Heart left ventricle (tissue), 16 donors: ENCODE measurements around the gene PSG1. TPM values are rescaled to one million over a fixed set of nuclear protein-coding genes. Genes with fewer than 3 reads are reported as not detected.
A peak's percentile ranks its signal among the peaks of the same experiment; 100 is the strongest.
"Not testable (repeated sequence)": the region's sequence is repeated elsewhere in the genome, so short reads cannot be mapped to it uniquely, and the experiment has no call there.

Experiments used
- ATAC-seq, 4 donors: fragments of 200-7000 bp; cut with Tn5 transposase; one replicate each; pipeline ENCODE4 v1.9.1; 2020 to 2022; ENCODE audit warnings: moderate library complexity in 4 of 4, mild to moderate bottlenecking in 3 of 4, moderate number of reproducible peaks in 1 of 4
- DNase-seq, 5 donors: peaks; one replicate each; pipeline ENCODE4 v3.0.0-alpha.2; 2020
- H3K27ac ChIP-seq, 12 donors: fragments of 200-600 bp; sonication (generic) in 4 of 12; one replicate each; pipeline versions ENCODE4 v1.5.0 to v1.8.0; 2016 to 2022; ENCODE audit warnings: mild to moderate bottlenecking in 2 of 12
- H3K27me3 ChIP-seq, 9 donors: fragments of 200-600 bp; sonication (generic) in 2 of 9; one replicate each; pipeline versions ENCODE4 v1.5.1 to v1.8.0; 2016 to 2022; ENCODE audit warnings: mild to moderate bottlenecking in 3 of 9
- H3K36me3 ChIP-seq, 9 donors: fragments of 200-600 bp; sonication (generic) in 2 of 9; one replicate each; pipeline versions ENCODE4 v1.5.0 to v1.8.0; 2018 to 2022; ENCODE audit warnings: mild to moderate bottlenecking in 2 of 9
- H3K4me1 ChIP-seq, 12 donors: fragments of 200-600 bp; sonication (generic) in 4 of 12; one replicate each; pipeline versions ENCODE4 v1.5.0 to v1.8.0; 2016 to 2022; ENCODE audit warnings: mild to moderate bottlenecking in 3 of 12
- H3K4me3 ChIP-seq, 12 donors: fragments of 200-600 bp; sonication (generic) in 4 of 12; one replicate each; pipeline versions ENCODE4 v1.5.0 to v1.8.0; 2017 to 2022; ENCODE audit warnings: mild to moderate bottlenecking in 9 of 12, moderate library complexity in 4 of 12
- H3K9me3 ChIP-seq, 12 donors: fragments of 200-600 bp; sonication (generic) in 4 of 12; one replicate each; pipeline versions ENCODE4 v1.5.0 to v1.8.0; 2016 to 2022; ENCODE audit warnings: mild to moderate bottlenecking in 1 of 12
- CTCF ChIP-seq, 12 donors: fragments of 200-600 bp; sonication (generic) in 4 of 12; IDR thresholded peaks; one replicate each; pipeline versions ENCODE4 v1.5.0 to v1.8.0; 2018 to 2022; ENCODE audit warnings: antibody characterized with exemption in 12 of 12, mild to moderate bottlenecking in 5 of 12
- POLR2A ChIP-seq, 2 donors: fragments of 450-650 bp; IDR thresholded peaks; one replicate each; pipeline ENCODE4 v1.6.1; 2017; ENCODE audit warnings: antibody characterized with exemption in 2 of 2, mild to moderate bottlenecking in 2 of 2, moderate library complexity in 2 of 2
- WGBS, 4 donors: extraction: QIAGEN DNeasy Blood & Tissue Kit in 2 of 4; methylation state at CpG; one replicate each; pipeline versions ENCODE4 v1.1.5 to v1.1.7; 2013 to 2018; 5-methylcytosine and 5-hydroxymethylcytosine counted together
- intact Hi-C, 10 donors: fragments of 100-400 bp; cut with DNase I; formaldehyde crosslinking; loops; one replicate each; pipeline versions ENCODE4 v1.11.1 to v1.14.2; 2022
- polyA plus RNA-seq, 2 donors: library from polyadenylated mRNA; stranded (reverse); fragments of 200-250 nt; gene quantifications; one replicate each; pipeline ENCODE4 v1.2.3, GENCODE V29; 2013
- total RNA-seq, 9 donors: library from RNA; depleted of rRNA in 2 of 9; stranded (reverse); fragments of >200 nt in 2 of 9; fragmentation: NEBNext Ultra II Directional in 3 of 9; extraction: Animal tissue kit (Norgen Biotek cat#: 25700) in 3 of 9; gene quantifications; one replicate each; pipeline versions ENCODE4 v1.1.0 to v1.2.4, GENCODE V29; 2016 to 2023
- donor health status: ischemic (EF 13 %, LVEDD 7.1; RV severe dilation, severe dysfunction).
- donor health status: healthy with polysubstance abuse.
- donor health status: DM: no; HTN: yes; CAD: no.
- donor health status: DM: no; HTN: no; CAD: no.
- donor health status: ischemic (EF 25% LVEDD 6.9; RV normal size, moderate dysfunction).
- donor health status: ischemic (EF 25% LVEDD 5.7; RV mildly dilated, moderate dysfunction).
- donor health status: healthy.
- donor health status: DM: yes; HTN: yes; CAD: no.
- donor health status: ischemic (EF 35%, LVEDD 5.7; RV mildly dilated, moderate dysfunction).
- donor health status: nonischemic (EF 11% LVEDD 7.7; RV severe dilation, severe dysfunction).
- donor health status: DM: yes; HTN: yes; CAD: no.
- donor health status: PGD.
- donor health status: ischemic (EF 29% LVEDD 5.4; RV normal size, mild dysfunction).
- donor health status: nonischemic (EF 23%, LVEDD 6.1; RV moderate dilation, normal function).

Gene PSG1
- total and polyA plus RNA-seq, 11 donors, result not detected

DNA sequence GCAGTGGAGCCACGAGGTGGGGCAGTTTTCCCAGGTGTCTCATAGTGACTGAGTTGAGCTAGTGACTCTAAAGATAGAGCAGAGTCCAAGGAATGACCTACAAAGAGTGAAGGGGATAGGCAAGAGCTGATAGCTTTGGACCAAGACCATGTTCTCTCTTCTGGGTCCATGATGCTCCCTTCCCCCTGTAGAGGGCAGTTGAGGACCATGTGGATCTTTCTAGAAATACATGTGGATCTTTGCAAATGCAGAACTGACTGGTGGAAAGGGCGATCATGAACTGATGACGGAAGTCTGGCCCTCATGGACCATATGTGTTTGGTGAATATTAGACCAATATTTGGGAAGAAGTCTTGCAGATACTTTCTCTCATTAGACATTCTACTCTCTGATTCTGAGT lies 6.9 kb downstream of the PSG1 start:
- Histone ChIP-seq H3K36me3 (no peaks in the 10 kb centered on the region), H3K27me3 (no peaks in the 10 kb centered on the region), H3K9me3 (no peaks in the 10 kb centered on the region), H3K27ac (no peak overlapping the region), H3K4me3 (no peak overlapping the region), H3K4me1 (no peaks in the 10 kb centered on the region)
- DNase-seq (no peak), ATAC-seq (no peak)
- intact Hi-C loops, result no loop called here
- TF ChIP-seq POLR2A (IDR thresholded peaks at IDR 0.05) (no peak), CTCF (IDR thresholded peaks at IDR 0.05) (no peak)
- WGBS, 4 donors, result 61 to 72% (median 62%) methylated on average over 3 of the region's 3 CpGs

GRCh38 chr19:42857544-42857867 lies 22.0 kb downstream of the PSG1 start:
- H3K4me3 ChIP-seq, result no peak overlapping the region
- 61 to 75% (median 69%) methylated on average over 5 of the region's 5 CpGs for WGBS, 4 donors
- intact Hi-C loops, result no loop called here

GRCh38 chr19:42856866-42857543 lies 22.5 kb downstream of the PSG1 start:
- H3K4me3 ChIP-seq, H3K9me3 ChIP-seq, H3K27ac ChIP-seq, ATAC-seq, H3K4me1 ChIP-seq, intact Hi-C loops, H3K27me3 ChIP-seq, H3K36me3 ChIP-seq, DNase-seq: not testable (repeated sequence)
- 70 to 86% (median 80%) methylated on average over 15 to 19 of the region's 19 CpGs for WGBS, 4 donors
- peak in 9 of 12 donors; percentile 20 to 45 (median 35) for TF ChIP-seq CTCF (IDR thresholded peaks at IDR 0.05)

More at GRCh38 chr19:42857544-42857867, 22.0 kb downstream of the PSG1 start:
- Histone ChIP-seq H3K9me3 (peaks cover 0 to 2% (median 0%) of the 10 kb centered on the region in 12 donors), H3K36me3 (no peaks in the 10 kb centered on the region), H3K27me3 (no peaks in the 10 kb centered on the region), H3K4me1 (no peaks in the 10 kb centered on the region), H3K27ac (no peak overlapping the region)
- DNase-seq, result no peak
- ATAC-seq, result no peak
- TF ChIP-seq CTCF (IDR thresholded peaks at IDR 0.05) (no peak), POLR2A (IDR thresholded peaks at IDR 0.05) (no peak)

GRCh38 chr19:42854745-42855144 lies 24.8 kb downstream of the PSG1 start:
- H3K27ac ChIP-seq, H3K4me1 ChIP-seq, DNase-seq, intact Hi-C loops, H3K36me3 ChIP-seq, H3K27me3 ChIP-seq, H3K4me3 ChIP-seq, H3K9me3 ChIP-seq, ATAC-seq: not testable (repeated sequence)
- 64 to 100% (median 83%) methylated on average over 1 to 3 of the region's 3 CpGs for WGBS, 4 donors

DNA sequence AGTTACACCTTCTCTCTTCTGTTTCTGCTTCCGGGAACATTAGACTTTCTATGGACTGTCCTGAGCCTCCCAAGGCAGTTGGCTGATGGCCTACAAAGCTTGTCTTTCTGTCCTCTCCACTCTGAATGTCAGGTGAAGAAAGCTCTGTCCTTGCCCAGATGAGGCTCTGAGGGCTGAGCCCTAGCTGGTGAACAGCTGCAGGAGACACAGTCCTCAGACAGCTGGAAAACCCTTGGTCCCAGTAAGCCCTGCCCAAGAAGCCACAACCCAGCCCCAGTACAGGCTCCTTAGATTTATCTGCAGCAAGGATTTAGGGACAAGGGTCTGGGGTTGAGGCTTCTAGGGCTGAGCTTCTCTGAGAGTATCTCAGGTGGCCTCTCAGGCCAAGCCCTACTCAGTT lies 26.3 kb downstream of the PSG1 start:
- H3K4me3 ChIP-seq, H3K9me3 ChIP-seq, DNase-seq, H3K36me3 ChIP-seq, intact Hi-C loops, H3K27me3 ChIP-seq, ATAC-seq, H3K4me1 ChIP-seq, H3K27ac ChIP-seq: not testable (repeated sequence)
- 82 to 93% (median 87%) methylated on average over 1 of the region's 1 CpG for WGBS, 4 donors

DNA sequence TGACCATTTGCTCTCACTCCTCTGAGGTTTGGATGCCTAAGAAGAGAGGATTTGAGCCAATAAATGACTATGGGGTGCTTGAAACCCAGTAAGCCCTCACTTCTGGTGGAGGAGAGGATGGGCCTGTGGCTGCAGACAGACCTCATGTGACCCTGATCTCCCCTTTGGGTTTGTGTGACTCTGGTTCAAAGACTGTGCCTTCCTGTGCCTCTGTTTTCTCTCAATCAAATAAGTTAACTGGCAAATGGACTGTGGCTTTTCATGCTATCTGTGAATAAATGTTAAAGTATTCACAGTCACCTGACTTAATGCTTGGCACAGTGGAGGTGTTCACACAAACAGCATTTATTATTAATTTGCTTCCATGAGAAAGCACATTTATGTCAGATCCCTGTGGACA lies 26.7 kb downstream of the PSG1 start:
- H3K27ac ChIP-seq, H3K27me3 ChIP-seq, H3K4me1 ChIP-seq, ATAC-seq, H3K4me3 ChIP-seq, H3K36me3 ChIP-seq, H3K9me3 ChIP-seq, intact Hi-C loops, DNase-seq: not testable (repeated sequence)

- DNase-seq, H3K4me1 ChIP-seq, H3K36me3 ChIP-seq, H3K27me3 ChIP-seq, H3K4me3 ChIP-seq, intact Hi-C loops, ATAC-seq, H3K9me3 ChIP-seq: not testable (repeated sequence)
- 36 to 42% (median 40%) methylated on average over 1 of the region's 1 CpG for WGBS, 4 donors
- H3K27ac ChIP-seq, result peak overlapping the region in 1 of 12 donors; percentile 37
These were observed 27.7 kb downstream of the PSG1 start for GRCh38 chr19:42851718-42852280.
